Neural progenitor cell (in vitro differentiated cells): ENCODE measurements around the gene REST. TPM values are rescaled to one million over a fixed set of nuclear protein-coding genes. Genes with fewer than 3 reads are reported as not detected.
"Not testable (repeated sequence)": the region's sequence is repeated elsewhere in the genome, so short reads cannot be mapped to it uniquely, and the experiment has no call there.

Source experiments
- DNase-seq: peaks from one replicate; pipeline ENCODE4 v3.0.0-alpha.2; 2016; ENCODE audit warnings: low spot score
- H2AFZ ChIP-seq: fragments of 200-600 bp; sonication (generic); replicated peaks from 2 replicates; pipeline ENCODE4 v1.6.1; 2016; ENCODE audit warnings: antibody characterized with exemption
- H3F3A ChIP-seq: fragments of 200-600 bp; sonication (generic); 2 replicates; pipeline ENCODE4 v1.6.1; 2016; ENCODE audit warnings: antibody characterized with exemption, low read depth
- H3K27ac ChIP-seq: fragments of 200-600 bp; sonication (generic); 2 replicates; pipeline ENCODE4 v1.5.1; 2016; ENCODE audit warnings: mild to moderate bottlenecking
- H3K27me3 ChIP-seq: fragments of 200-600 bp; sonication (generic); 2 replicates; pipeline ENCODE4 v1.6.1; 2016; ENCODE audit warnings: mild to moderate bottlenecking, moderate library complexity
- H3K36me3 ChIP-seq: fragments of 200-600 bp; sonication (generic); 2 replicates; pipeline ENCODE4 v1.5.1; 2016
- H3K4me1 ChIP-seq: fragments of 200-600 bp; sonication (generic); 2 replicates; pipeline ENCODE4 v1.6.1; 2016; ENCODE audit warnings: mixed run types
- H3K4me2 ChIP-seq: fragments of 200-600 bp; sonication (generic); 2 replicates; pipeline ENCODE4 v1.6.1; 2016
- H3K4me3 ChIP-seq: fragments of 200-600 bp; sonication (generic); 2 replicates; pipeline ENCODE4 v1.5.1; 2016
- H3K79me2 ChIP-seq: fragments of 200-600 bp; sonication (generic); 2 replicates; pipeline ENCODE4 v1.6.1; 2016; ENCODE audit warnings: low read depth
- H3K9ac ChIP-seq: fragments of 200-600 bp; sonication (generic); 2 replicates; pipeline ENCODE4 v1.6.1; 2016
- H3K9me3 ChIP-seq: fragments of 200-600 bp; sonication (generic); 2 replicates; pipeline ENCODE4 v1.5.1; 2016; ENCODE audit warnings: low read depth
- H4K20me1 ChIP-seq: fragments of 200-600 bp; sonication (generic); 2 replicates; pipeline ENCODE4 v1.6.1; 2016; ENCODE audit warnings: low read depth
- H3K27ac Mint-ChIP-seq: 3 replicates; pipeline ENCODE4 v1.8.0; 2021; ENCODE audit warnings: mixed read lengths
- H3K27me3 Mint-ChIP-seq: 2 replicates; pipeline ENCODE4 v1.8.0; 2022; ENCODE audit warnings: low read depth, mild to moderate bottlenecking, inconsistent platforms, moderate library complexity, mixed read lengths; ENCODE audit not compliant: insufficient read depth
- H3K36me3 Mint-ChIP-seq: 3 replicates; pipeline ENCODE4 v1.8.0; 2021; ENCODE audit warnings: mixed read lengths
- H3K4me1 Mint-ChIP-seq: 3 replicates; pipeline ENCODE4 v1.8.0; 2021; ENCODE audit warnings: mixed read lengths
- H3K4me3 Mint-ChIP-seq: 3 replicates; pipeline ENCODE4 v1.8.0; 2021; ENCODE audit warnings: mild to moderate bottlenecking, moderate library complexity, mixed read lengths
- H3K9me3 Mint-ChIP-seq: 3 replicates; pipeline ENCODE4 v1.8.0; 2020; ENCODE audit warnings: mixed read lengths
- EZH2 ChIP-seq: fragments of 200-600 bp; sonication (generic); IDR thresholded peaks from 2 replicates; pipeline ENCODE4 v1.6.1; 2017; ENCODE audit warnings: antibody characterized with exemption, mild to moderate bottlenecking, moderate library complexity
- EZH2phosphoT487 ChIP-seq: fragments of 200-600 bp; sonication (generic); IDR thresholded peaks from 2 replicates; pipeline ENCODE4 v1.6.1; 2017; ENCODE audit warnings: antibody characterized with exemption
- total RNA-seq: library from RNA; depleted of rRNA; stranded (reverse); fragments of >200 nt; gene quantifications from 2 replicates; pipeline ENCODE4 v1.2.3, GENCODE V29; 2015; ENCODE audit warnings: low replicate concordance
- TF ChIP-seq, protein P1 (sequence below): fragments of 200-600 bp; sonication (generic); IDR thresholded peaks from 2 replicates; pipeline ENCODE4 v1.5.1; 2017; ENCODE audit warnings: antibody characterized with exemption, mild to moderate bottlenecking

The REST gene
- total RNA-seq, 1 donor from 2014 or later, result 87.3 TPM

DNA sequence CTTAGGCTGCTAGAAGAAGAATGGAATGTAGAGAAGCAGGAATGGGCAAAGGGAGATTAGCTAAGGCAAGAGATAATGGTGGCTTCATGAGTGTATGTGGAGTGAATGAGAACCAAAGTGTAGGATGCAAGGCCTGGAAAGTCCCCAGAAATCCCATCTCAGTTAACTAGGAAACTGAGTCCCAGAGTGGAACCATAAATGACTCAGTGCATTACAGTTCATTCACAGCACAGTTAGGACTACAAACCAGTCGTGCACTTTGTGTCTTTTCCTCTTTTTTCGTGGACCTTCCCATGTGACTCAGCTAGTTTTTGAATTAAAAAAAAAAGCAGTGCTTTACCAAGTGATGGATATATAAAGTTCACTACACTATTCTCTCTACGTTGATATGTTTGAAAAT, 27.7 kb upstream of the REST start:
- no peak for DNase-seq
- Histone ChIP-seq H3K9ac (no peak overlapping the region), H3K4me1 (peaks cover 8% of the 10 kb centered on the region), H4K20me1 (no peaks in the 10 kb centered on the region), H3K36me3 (no peaks in the 10 kb centered on the region), H3K27me3 (no peaks in the 10 kb centered on the region), H3K4me3 (no peak overlapping the region), H3F3A (no peaks in the 10 kb centered on the region), H3K27ac (no peak overlapping the region), H3K9me3 (no peaks in the 10 kb centered on the region), H3K79me2 (no peaks in the 10 kb centered on the region), H3K4me2 (no peak overlapping the region), H2AFZ (peak overlapping the region; percentile 63)
- TF ChIP-seq, protein P1, sequence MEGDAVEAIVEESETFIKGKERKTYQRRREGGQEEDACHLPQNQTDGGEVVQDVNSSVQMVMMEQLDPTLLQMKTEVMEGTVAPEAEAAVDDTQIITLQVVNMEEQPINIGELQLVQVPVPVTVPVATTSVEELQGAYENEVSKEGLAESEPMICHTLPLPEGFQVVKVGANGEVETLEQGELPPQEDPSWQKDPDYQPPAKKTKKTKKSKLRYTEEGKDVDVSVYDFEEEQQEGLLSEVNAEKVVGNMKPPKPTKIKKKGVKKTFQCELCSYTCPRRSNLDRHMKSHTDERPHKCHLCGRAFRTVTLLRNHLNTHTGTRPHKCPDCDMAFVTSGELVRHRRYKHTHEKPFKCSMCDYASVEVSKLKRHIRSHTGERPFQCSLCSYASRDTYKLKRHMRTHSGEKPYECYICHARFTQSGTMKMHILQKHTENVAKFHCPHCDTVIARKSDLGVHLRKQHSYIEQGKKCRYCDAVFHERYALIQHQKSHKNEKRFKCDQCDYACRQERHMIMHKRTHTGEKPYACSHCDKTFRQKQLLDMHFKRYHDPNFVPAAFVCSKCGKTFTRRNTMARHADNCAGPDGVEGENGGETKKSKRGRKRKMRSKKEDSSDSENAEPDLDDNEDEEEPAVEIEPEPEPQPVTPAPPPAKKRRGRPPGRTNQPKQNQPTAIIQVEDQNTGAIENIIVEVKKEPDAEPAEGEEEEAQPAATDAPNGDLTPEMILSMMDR, result no peak
- TF ChIP-seq EZH2phosphoT487, result no peak
- no peak for TF ChIP-seq EZH2
- peaks cover 7% of the 10 kb centered on the region for H3K27me3 Mint-ChIP-seq
- peaks cover 1% of the 10 kb centered on the region for H3K4me1 Mint-ChIP-seq
- no peaks in the 10 kb centered on the region for H3K36me3 Mint-ChIP-seq
- H3K27ac Mint-ChIP-seq, result no peak overlapping the region
- no peaks in the 10 kb centered on the region for H3K9me3 Mint-ChIP-seq
- no peak overlapping the region for H3K4me3 Mint-ChIP-seq

DNA sequence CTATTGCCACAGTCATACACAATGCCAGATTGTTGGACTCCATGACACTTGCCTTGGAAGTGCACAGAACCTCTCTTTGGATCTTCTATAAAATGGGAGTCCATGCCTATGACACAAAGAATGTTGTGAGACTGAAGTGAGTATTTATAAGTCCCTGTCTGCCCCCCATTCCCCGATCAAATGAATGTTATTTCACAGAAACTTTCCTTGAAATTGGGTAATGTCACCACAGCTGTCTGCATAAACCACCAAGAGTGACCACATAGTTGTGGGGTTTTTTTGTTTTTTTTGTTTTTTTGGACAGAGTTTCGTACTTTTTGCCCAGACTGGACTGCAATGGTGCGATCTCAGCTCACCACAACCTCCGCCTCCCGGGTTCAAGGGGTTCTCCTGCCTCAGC, 27.1 kb upstream of the REST start:
- Mint-ChIP-seq H3K4me3 (no peak overlapping the region), H3K27me3 (peaks cover 7% of the 10 kb centered on the region), H3K9me3 (no peaks in the 10 kb centered on the region), H3K4me1 (no peaks in the 10 kb centered on the region), H3K27ac (no peak overlapping the region), H3K36me3 (no peaks in the 10 kb centered on the region)
- TF ChIP-seq, protein P1, result no peak
- no peak for TF ChIP-seq EZH2phosphoT487
- TF ChIP-seq EZH2, result no peak
- Histone ChIP-seq H3K4me3 (no peak overlapping the region), H3K27ac (no peak overlapping the region), H3K36me3 (no peaks in the 10 kb centered on the region), H3K79me2 (no peaks in the 10 kb centered on the region), H3K4me2 (no peak overlapping the region), H3K4me1 (peaks cover 8% of the 10 kb centered on the region), H2AFZ (peak overlapping the region; percentile 63), H3K9ac (no peak overlapping the region), H3K27me3 (no peaks in the 10 kb centered on the region), H3F3A (no peaks in the 10 kb centered on the region), H3K9me3 (no peaks in the 10 kb centered on the region), H4K20me1 (no peaks in the 10 kb centered on the region)
- no peak for DNase-seq

DNA sequence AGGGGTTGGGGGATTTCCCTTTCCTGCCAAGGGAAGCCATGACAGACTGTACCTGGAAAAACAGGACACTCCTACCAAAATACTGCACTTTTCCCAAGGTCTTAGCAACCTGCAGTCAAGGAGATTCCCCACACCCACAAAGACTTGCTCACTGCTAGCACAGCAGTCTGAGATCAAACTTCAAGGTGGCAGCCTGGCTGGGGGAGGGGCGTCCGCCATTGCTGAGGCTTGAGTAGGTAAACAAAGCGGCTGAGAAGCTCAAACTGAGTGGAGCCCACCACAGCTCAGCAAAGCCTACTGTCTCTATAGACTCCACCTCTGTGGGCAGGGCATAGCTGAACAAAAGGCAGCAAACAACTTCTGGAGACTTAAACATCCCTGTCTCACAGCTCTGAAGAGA, 23.2 kb upstream of the REST start:
- H3K4me3 Mint-ChIP-seq, H3K9me3 Mint-ChIP-seq, H3K27ac Mint-ChIP-seq, H3K27me3 ChIP-seq, H3K36me3 ChIP-seq, H3K9me3 ChIP-seq, H3K4me1 ChIP-seq, H3K4me1 Mint-ChIP-seq, H3K27ac ChIP-seq, H3K36me3 Mint-ChIP-seq, H3F3A ChIP-seq, H3K9ac ChIP-seq, H3K27me3 Mint-ChIP-seq, H4K20me1 ChIP-seq, H3K79me2 ChIP-seq, H3K4me3 ChIP-seq: not testable (repeated sequence)
- H3K4me2 ChIP-seq, result peak overlapping the region; percentile 39
- H2AFZ ChIP-seq, result peak overlapping the region; percentile 86
- DNase-seq, result peak; percentile 47

DNA sequence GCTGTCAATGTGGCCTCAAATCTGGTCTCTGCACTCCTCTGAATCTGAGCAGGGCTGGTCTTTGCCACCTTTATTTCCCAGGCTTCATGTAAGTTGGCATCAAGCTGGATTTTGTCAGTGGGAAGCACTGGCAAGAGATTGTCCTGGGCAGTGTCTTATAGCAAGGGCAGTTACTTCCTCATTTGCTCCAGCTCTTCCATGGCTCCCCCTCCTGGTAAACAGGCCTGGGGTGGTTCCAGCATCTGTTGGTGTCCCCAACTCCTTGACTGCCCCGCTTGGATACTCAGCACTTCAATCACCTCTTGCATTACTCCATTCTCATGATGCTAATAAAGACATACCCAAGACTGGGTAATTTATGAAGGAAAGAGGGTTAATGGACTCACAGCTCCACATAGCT, 15.0 kb upstream of the REST start:
- Histone ChIP-seq H3K4me2 (no peak overlapping the region), H3K9ac (no peak overlapping the region), H3K9me3 (no peaks in the 10 kb centered on the region), H3F3A (no peaks in the 10 kb centered on the region), H3K27ac (no peak overlapping the region), H3K36me3 (no peaks in the 10 kb centered on the region), H3K4me3 (no peak overlapping the region), H3K4me1 (no peaks in the 10 kb centered on the region), H4K20me1 (no peaks in the 10 kb centered on the region), H3K79me2 (no peaks in the 10 kb centered on the region), H2AFZ (no peak overlapping the region), H3K27me3 (no peaks in the 10 kb centered on the region)
- Mint-ChIP-seq H3K36me3 (no peaks in the 10 kb centered on the region), H3K27ac (no peak overlapping the region), H3K9me3 (peaks cover 8% of the 10 kb centered on the region), H3K4me3 (no peak overlapping the region), H3K4me1 (no peaks in the 10 kb centered on the region), H3K27me3 (peaks cover 12% of the 10 kb centered on the region)
- no peak for DNase-seq
- TF ChIP-seq EZH2phosphoT487, result no peak
- TF ChIP-seq, protein P1, result no peak
- no peak for TF ChIP-seq EZH2

DNA sequence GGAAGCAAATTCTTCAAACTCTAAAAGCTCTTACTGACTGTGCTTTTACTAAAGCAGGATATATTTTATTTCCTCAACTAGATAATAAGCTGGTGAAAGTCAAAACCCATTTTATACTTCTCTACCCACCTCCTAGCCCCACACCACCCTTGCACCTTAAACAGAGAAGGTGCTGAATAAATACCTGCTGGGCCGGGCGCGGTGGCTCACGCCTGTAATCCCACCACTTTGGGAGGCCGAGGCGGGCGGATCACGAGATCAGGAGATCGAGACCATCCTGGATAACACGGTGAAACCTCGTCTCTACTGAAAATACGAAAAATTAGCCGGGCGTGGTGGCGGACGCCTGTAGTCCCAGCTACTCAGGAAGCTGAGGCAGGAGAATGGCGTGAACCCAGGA, 9.9 kb upstream of the REST start:
- peak overlapping the region; percentile 4 for H3K27ac Mint-ChIP-seq
- H3K4me2 ChIP-seq, H3K4me3 ChIP-seq, H3K27me3 ChIP-seq, H3K4me1 ChIP-seq, H3K36me3 ChIP-seq, DNase-seq, H3K9ac ChIP-seq, H3K4me1 Mint-ChIP-seq, H3F3A ChIP-seq, H3K79me2 ChIP-seq, H3K36me3 Mint-ChIP-seq, H4K20me1 ChIP-seq, H3K9me3 Mint-ChIP-seq, H3K9me3 ChIP-seq, H3K4me3 Mint-ChIP-seq, H3K27me3 Mint-ChIP-seq, H3K27ac ChIP-seq, H2AFZ ChIP-seq: not testable (repeated sequence)

GRCh38 chr4:56900186-56900585, 7.5 kb upstream of the REST start:
- H3K4me1 Mint-ChIP-seq, H3K4me3 ChIP-seq, H3K9me3 Mint-ChIP-seq, H3K79me2 ChIP-seq, DNase-seq, H3K4me1 ChIP-seq, H2AFZ ChIP-seq, H3K36me3 Mint-ChIP-seq, H3K9ac ChIP-seq, H3K27me3 ChIP-seq, H3K27me3 Mint-ChIP-seq, H4K20me1 ChIP-seq, H3K27ac Mint-ChIP-seq, H3K27ac ChIP-seq, H3K36me3 ChIP-seq, H3F3A ChIP-seq, H3K4me3 Mint-ChIP-seq, H3K9me3 ChIP-seq: not testable (repeated sequence)
- H3K4me2 ChIP-seq, result peak overlapping the region; percentile 13
